Measurements from ENCODE around the gene SLA2.

DNA sequence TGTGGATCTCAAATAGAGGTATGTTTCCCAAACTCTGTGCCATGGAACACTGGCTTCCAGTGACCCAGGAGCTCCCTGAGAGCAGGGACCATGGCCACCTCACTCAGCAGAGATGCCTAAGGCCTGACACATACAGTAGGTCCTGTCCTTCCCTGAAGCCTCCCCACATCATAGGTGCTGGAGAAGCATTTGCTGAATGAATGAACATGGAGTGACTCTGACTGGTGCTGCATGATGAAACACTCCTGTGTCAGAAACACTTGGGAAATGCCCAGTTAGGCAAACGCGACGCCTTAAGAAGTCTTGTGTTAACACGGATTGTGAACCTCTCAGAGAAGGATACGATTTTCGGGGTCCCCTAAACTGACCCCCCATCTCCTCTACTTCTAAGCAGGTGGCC is 14.3 kb downstream of the SLA2 start:
- TF ChIP-seq, protein P1, sequence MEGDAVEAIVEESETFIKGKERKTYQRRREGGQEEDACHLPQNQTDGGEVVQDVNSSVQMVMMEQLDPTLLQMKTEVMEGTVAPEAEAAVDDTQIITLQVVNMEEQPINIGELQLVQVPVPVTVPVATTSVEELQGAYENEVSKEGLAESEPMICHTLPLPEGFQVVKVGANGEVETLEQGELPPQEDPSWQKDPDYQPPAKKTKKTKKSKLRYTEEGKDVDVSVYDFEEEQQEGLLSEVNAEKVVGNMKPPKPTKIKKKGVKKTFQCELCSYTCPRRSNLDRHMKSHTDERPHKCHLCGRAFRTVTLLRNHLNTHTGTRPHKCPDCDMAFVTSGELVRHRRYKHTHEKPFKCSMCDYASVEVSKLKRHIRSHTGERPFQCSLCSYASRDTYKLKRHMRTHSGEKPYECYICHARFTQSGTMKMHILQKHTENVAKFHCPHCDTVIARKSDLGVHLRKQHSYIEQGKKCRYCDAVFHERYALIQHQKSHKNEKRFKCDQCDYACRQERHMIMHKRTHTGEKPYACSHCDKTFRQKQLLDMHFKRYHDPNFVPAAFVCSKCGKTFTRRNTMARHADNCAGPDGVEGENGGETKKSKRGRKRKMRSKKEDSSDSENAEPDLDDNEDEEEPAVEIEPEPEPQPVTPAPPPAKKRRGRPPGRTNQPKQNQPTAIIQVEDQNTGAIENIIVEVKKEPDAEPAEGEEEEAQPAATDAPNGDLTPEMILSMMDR (IDR thresholded peaks at IDR 0.05): no peak
- TF ChIP-seq POLR2A (IDR thresholded peaks at IDR 0.05): no peak

All from adrenal gland (tissue), 5 donors.